ENCODE measurements around the gene KLHL22.

Gene KLHL22

DNA sequence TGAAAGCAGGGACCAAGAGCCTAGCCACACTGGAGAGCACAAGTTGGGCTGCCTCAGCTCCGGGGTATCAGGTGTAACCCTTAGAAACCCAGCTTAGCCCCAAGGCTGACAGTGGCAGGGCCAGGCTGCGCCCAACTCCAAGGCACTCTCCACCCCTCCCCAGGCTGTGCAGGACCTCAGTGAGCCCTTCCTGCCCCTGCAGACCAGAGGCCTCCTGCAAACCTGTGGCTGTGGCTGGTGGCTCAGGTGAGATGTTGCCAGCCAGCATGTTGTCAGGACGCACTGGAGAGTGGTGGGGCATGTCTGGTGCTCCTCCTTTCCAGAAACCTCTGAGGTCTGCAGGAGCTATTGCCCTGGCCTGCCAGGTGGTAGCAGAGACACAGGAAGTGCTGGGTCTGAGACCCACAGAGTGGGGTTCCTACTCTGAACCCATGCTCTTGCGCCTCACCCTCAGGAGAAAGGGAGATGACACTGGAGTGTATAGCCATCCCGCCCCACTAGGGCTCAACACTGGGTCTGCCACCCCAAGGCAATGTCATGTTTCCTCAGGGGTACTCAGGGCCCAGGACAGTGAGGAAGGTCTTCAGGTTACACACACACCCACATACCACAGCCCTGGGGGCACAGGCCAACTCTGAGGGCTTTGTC lies 55.5 kb downstream of the KLHL22 start:
- no peak overlapping the region for H3K4me3 ChIP-seq (ENCODE audit: low read depth, low read length)
- H3K27ac ChIP-seq (ENCODE audit: low read depth, low read length), result no peak overlapping the region
- peaks cover 9 to 20% of the 10 kb centered on the region in 2 experiments for H3K4me1 ChIP-seq (ENCODE audit: control insufficient read depth in 1 of 2, insufficient read depth in 2 of 2, low read length in 2 of 2)
- H3K23ac ChIP-seq (ENCODE audit: low read length), result no peak overlapping the region
- WGBS (ENCODE audit: extremely low coverage, insufficient coverage, insufficient read length), result no CpG with 5 or more reads among the region's 5 CpGs
- no peak overlapping the region for H4K12ac ChIP-seq (ENCODE audit: low read depth, low read length)
- H4K8ac ChIP-seq (ENCODE audit: low read depth, low read length), result no peak overlapping the region
- DNase-seq, result no peak
- peaks cover 6 to 13% of the 10 kb centered on the region in 2 experiments for H3K36me3 ChIP-seq (ENCODE audit: control insufficient read depth in 1 of 2, insufficient read depth in 2 of 2, low read length in 2 of 2)
- H2AK5ac ChIP-seq (ENCODE audit: low read length), result no peak overlapping the region
- no peak overlapping the region for H3K9ac ChIP-seq (ENCODE audit: low read length)
- no peak overlapping the region for H3K4me2 ChIP-seq (ENCODE audit: low read length)
- H2AFZ ChIP-seq (ENCODE audit: insufficient read depth, low read length, poor library complexity), result no peak overlapping the region
- peaks cover 22% of the 10 kb centered on the region for H3K79me1 ChIP-seq (ENCODE audit: low read length)
- peaks cover 8% of the 10 kb centered on the region for H3K27me3 ChIP-seq (ENCODE audit: insufficient read depth, low read length)
- no peak overlapping the region for H2BK12ac ChIP-seq (ENCODE audit: low read length)
- H4K91ac ChIP-seq (ENCODE audit: low read depth, low read length), result no peak overlapping the region
- no peak overlapping the region for H3K18ac ChIP-seq (ENCODE audit: low read length)
- H3K79me2 ChIP-seq (ENCODE audit: control insufficient read depth, insufficient read depth, low read length, poor library complexity), result peaks cover 13% of the 10 kb centered on the region
- H2BK120ac ChIP-seq (ENCODE audit: insufficient read depth, low read length, poor library complexity), result no peak overlapping the region
- no peak overlapping the region for H2BK5ac ChIP-seq (ENCODE audit: low read depth, low read length, poor library complexity)
- H3K9me3 ChIP-seq (ENCODE audit: insufficient read depth, low read depth, low read length), result no peaks in the 10 kb centered on the region
- no peak overlapping the region for H3K14ac ChIP-seq (ENCODE audit: low read length)
- no peak overlapping the region for H3K4ac ChIP-seq (ENCODE audit: low read depth, low read length)

DNA sequence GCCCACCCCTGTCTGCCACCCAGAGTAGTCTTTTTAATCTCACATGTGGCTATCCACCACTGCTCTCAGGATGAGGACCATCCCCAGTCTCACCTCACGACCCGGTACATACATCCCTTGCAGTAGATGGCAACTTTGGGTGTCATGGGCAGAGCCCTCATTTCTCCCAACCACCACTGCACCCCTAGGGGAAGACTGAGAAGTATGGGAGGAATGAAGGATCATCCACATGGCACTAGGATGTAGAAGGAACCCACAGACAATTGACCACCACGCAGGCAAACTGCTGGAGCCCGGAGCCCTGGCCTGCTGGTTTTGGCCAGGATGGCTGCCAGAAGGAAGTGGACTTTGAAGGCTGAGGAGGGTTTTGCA lies 56.1 kb downstream of the KLHL22 start:
- H2BK12ac ChIP-seq (ENCODE audit: low read length), result no peak overlapping the region
- H4K8ac ChIP-seq (ENCODE audit: low read depth, low read length), result no peak overlapping the region
- H2AK5ac ChIP-seq (ENCODE audit: low read length), result no peak overlapping the region
- peaks cover 6 to 11% of the 10 kb centered on the region in 2 experiments for H3K36me3 ChIP-seq (ENCODE audit: control insufficient read depth in 1 of 2, insufficient read depth in 2 of 2, low read length in 2 of 2)
- no peak for DNase-seq
- H4K12ac ChIP-seq (ENCODE audit: low read depth, low read length), result no peak overlapping the region
- H3K4ac ChIP-seq (ENCODE audit: low read depth, low read length), result no peak overlapping the region
- no peak overlapping the region for H2BK5ac ChIP-seq (ENCODE audit: low read depth, low read length, poor library complexity)
- no peak overlapping the region for H3K18ac ChIP-seq (ENCODE audit: low read length)
- no peak overlapping the region for H3K27ac ChIP-seq (ENCODE audit: low read depth, low read length)
- H3K27me3 ChIP-seq (ENCODE audit: insufficient read depth, low read length), result peaks cover 8% of the 10 kb centered on the region
- H3K4me1 ChIP-seq (ENCODE audit: control insufficient read depth in 1 of 2, insufficient read depth in 2 of 2, low read length in 2 of 2), result peaks cover 9 to 20% of the 10 kb centered on the region in 2 experiments
- H3K9me3 ChIP-seq (ENCODE audit: insufficient read depth, low read depth, low read length), result no peaks in the 10 kb centered on the region
- H3K79me2 ChIP-seq (ENCODE audit: control insufficient read depth, insufficient read depth, low read length, poor library complexity), result peaks cover 13% of the 10 kb centered on the region
- no CpG with 5 or more reads among the region's 4 CpGs for WGBS (ENCODE audit: extremely low coverage, insufficient coverage, insufficient read length)
- H3K79me1 ChIP-seq (ENCODE audit: low read length), result peaks cover 22% of the 10 kb centered on the region
- no peak overlapping the region for H2BK120ac ChIP-seq (ENCODE audit: insufficient read depth, low read length, poor library complexity)
- no peak overlapping the region for H2AFZ ChIP-seq (ENCODE audit: insufficient read depth, low read length, poor library complexity)
- H3K4me3 ChIP-seq (ENCODE audit: low read depth, low read length), result no peak overlapping the region
- H3K4me2 ChIP-seq (ENCODE audit: low read length), result no peak overlapping the region
- H4K91ac ChIP-seq (ENCODE audit: low read depth, low read length), result no peak overlapping the region
- H3K9ac ChIP-seq (ENCODE audit: low read length), result no peak overlapping the region
- H3K14ac ChIP-seq (ENCODE audit: low read length), result no peak overlapping the region
- H3K23ac ChIP-seq (ENCODE audit: low read length), result no peak overlapping the region

DNA sequence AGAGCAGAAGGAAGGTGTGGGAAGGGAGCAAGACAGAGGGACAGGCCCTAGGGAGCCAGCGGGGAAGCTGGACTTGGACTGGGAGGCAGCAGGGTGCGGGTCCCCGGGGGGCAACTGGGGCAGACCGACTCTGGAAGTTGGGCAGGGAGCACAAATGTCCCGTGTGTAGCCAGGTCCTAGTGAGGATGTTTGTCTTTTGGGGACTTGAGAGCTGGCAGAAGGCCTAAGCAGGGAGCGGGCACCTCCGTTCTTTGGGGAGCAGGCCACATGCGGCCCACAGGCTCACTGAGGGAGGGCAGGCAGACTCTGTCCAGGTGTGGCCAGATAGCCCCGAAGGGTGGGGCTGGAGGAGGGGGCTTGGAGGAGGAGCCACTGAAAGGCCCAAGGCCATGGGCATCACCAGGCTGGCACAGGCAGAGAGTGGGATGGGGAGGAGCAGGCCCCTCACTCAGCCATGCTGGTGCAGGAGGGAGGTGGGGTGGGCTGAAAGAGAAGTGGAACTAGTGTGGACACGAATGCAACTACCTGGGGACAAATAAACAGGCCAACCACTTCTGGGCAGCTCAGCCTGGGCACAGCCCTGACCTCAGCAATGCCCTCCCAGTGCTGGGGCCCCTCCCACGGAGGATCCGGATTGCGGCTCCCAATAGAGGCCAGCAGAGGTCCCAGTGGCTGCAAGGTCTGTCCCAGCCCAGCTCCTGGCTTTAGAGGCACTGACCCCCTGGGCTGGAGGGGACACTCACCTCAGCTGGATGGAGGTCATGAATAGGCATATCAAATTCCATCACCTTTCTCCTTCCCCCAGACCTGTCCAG lies 56.7 kb downstream of the KLHL22 start:
- H2BK5ac ChIP-seq (ENCODE audit: low read depth, low read length, poor library complexity), result no peak overlapping the region

DNA sequence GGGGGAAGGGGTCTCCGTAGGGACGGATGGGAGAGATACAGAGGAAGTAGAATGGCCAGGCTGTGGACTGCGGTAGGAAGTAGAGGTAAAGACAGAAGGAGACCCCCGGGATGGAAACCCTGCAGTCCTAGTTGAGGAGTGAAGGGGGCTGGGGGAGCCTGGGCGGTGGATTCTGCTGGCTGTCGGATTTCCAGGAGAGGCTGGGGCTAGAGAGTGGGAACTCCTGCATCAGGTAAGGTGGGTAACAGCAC lies 57.2 kb downstream of the KLHL22 start:
- peak overlapping the region; percentile 0 for H3K4ac ChIP-seq (ENCODE audit: low read depth, low read length)
- no peak for DNase-seq
- H3K27ac ChIP-seq (ENCODE audit: low read depth, low read length), result no peak overlapping the region
- peaks cover 8% of the 10 kb centered on the region for H3K27me3 ChIP-seq (ENCODE audit: insufficient read depth, low read length)
- H3K9me3 ChIP-seq (ENCODE audit: insufficient read depth, low read depth, low read length), result no peaks in the 10 kb centered on the region
- H4K12ac ChIP-seq (ENCODE audit: low read depth, low read length), result peak overlapping the region; percentile 26
- H3K18ac ChIP-seq (ENCODE audit: low read length), result peak overlapping the region; percentile 8
- no peak overlapping the region for H2BK5ac ChIP-seq (ENCODE audit: low read depth, low read length, poor library complexity)
- H3K9ac ChIP-seq (ENCODE audit: low read length), result no peak overlapping the region
- peak overlapping the region; percentile 77 for H3K4me2 ChIP-seq (ENCODE audit: low read length)
- peak overlapping the region; percentile 74 for H2AFZ ChIP-seq (ENCODE audit: insufficient read depth, low read length, poor library complexity)
- H3K4me3 ChIP-seq (ENCODE audit: low read depth, low read length), result peak overlapping the region; percentile 75
- H4K91ac ChIP-seq (ENCODE audit: low read depth, low read length), result no peak overlapping the region
- H4K8ac ChIP-seq (ENCODE audit: low read depth, low read length), result peak overlapping the region; percentile 72
- H2BK120ac ChIP-seq (ENCODE audit: insufficient read depth, low read length, poor library complexity), result peak overlapping the region; percentile 24
- no peak overlapping the region for H2BK12ac ChIP-seq (ENCODE audit: low read length)
- H3K79me2 ChIP-seq (ENCODE audit: control insufficient read depth, insufficient read depth, low read length, poor library complexity), result peaks cover 13% of the 10 kb centered on the region
- H2AK5ac ChIP-seq (ENCODE audit: low read length), result peak overlapping the region; percentile 1
- H3K14ac ChIP-seq (ENCODE audit: low read length), result peak overlapping the region; percentile 76
- WGBS (ENCODE audit: extremely low coverage, insufficient coverage, insufficient read length), result no CpG with 5 or more reads among the region's 6 CpGs
- H3K36me3 ChIP-seq (ENCODE audit: control insufficient read depth in 1 of 2, insufficient read depth in 2 of 2, low read length in 2 of 2), result peaks cover 6 to 9% of the 10 kb centered on the region in 2 experiments
- H3K4me1 ChIP-seq (ENCODE audit: control insufficient read depth in 1 of 2, insufficient read depth in 2 of 2, low read length in 2 of 2), result peaks cover 9 to 20% of the 10 kb centered on the region in 2 experiments
- H3K79me1 ChIP-seq (ENCODE audit: low read length), result peaks cover 22% of the 10 kb centered on the region
- H3K23ac ChIP-seq (ENCODE audit: low read length), result no peak overlapping the region

More for the DNA sequence above, 56.7 kb downstream of the KLHL22 start:
- H2AFZ ChIP-seq (ENCODE audit: insufficient read depth, low read length, poor library complexity), result no peak overlapping the region
- H3K79me2 ChIP-seq (ENCODE audit: control insufficient read depth, insufficient read depth, low read length, poor library complexity), result peaks cover 13% of the 10 kb centered on the region
- WGBS (ENCODE audit: extremely low coverage, insufficient coverage, insufficient read length), result no CpG with 5 or more reads among the region's 13 CpGs
- H3K36me3 ChIP-seq (ENCODE audit: control insufficient read depth in 1 of 2, insufficient read depth in 2 of 2, low read length in 2 of 2), result peaks cover 6 to 9% of the 10 kb centered on the region in 2 experiments
- no peak overlapping the region for H2BK12ac ChIP-seq (ENCODE audit: low read length)
- H3K14ac ChIP-seq (ENCODE audit: low read length), result no peak overlapping the region
- no peak overlapping the region for H3K18ac ChIP-seq (ENCODE audit: low read length)
- H3K9ac ChIP-seq (ENCODE audit: low read length), result no peak overlapping the region
- H3K9me3 ChIP-seq (ENCODE audit: insufficient read depth, low read depth, low read length), result no peaks in the 10 kb centered on the region
- peak in 1 of 2 donors; percentile 37 for DNase-seq
- no peak overlapping the region for H2BK120ac ChIP-seq (ENCODE audit: insufficient read depth, low read length, poor library complexity)
- peaks cover 8% of the 10 kb centered on the region for H3K27me3 ChIP-seq (ENCODE audit: insufficient read depth, low read length)
- H4K8ac ChIP-seq (ENCODE audit: low read depth, low read length), result peak overlapping the region; percentile 1
- H3K79me1 ChIP-seq (ENCODE audit: low read length), result peaks cover 22% of the 10 kb centered on the region
- H2AK5ac ChIP-seq (ENCODE audit: low read length), result peak overlapping the region; percentile 1
- no peak overlapping the region for H3K4me3 ChIP-seq (ENCODE audit: low read depth, low read length)
- H3K4me2 ChIP-seq (ENCODE audit: low read length), result peak overlapping the region; percentile 77
- H4K91ac ChIP-seq (ENCODE audit: low read depth, low read length), result no peak overlapping the region
- no peak overlapping the region for H4K12ac ChIP-seq (ENCODE audit: low read depth, low read length)
- H3K4ac ChIP-seq (ENCODE audit: low read depth, low read length), result no peak overlapping the region
- H3K23ac ChIP-seq (ENCODE audit: low read length), result no peak overlapping the region
- H3K27ac ChIP-seq (ENCODE audit: low read depth, low read length), result no peak overlapping the region
- peaks cover 9 to 20% of the 10 kb centered on the region in 2 experiments for H3K4me1 ChIP-seq (ENCODE audit: control insufficient read depth in 1 of 2, insufficient read depth in 2 of 2, low read length in 2 of 2)

All from trophoblast cell (in vitro differentiated cells and primary cell).